ENCODE measurements around the gene SPATA32. TPM values are rescaled to one million over a fixed set of nuclear protein-coding genes. Genes with fewer than 3 reads are reported as not detected.

Gene SPATA32
- total RNA-seq, 1 experiment from 2014 or later = 0.48 TPM

- Histone ChIP-seq H4K20me1 (ENCODE audit: insufficient read depth) (0 out of 2 replicates have a peak, but pooled peaks cover 1% of the 10 kb centered on the region), H3K9me2 (ENCODE audit: insufficient read depth) (no peaks in the 10 kb centered on the region), H3K4me1 (replicated peaks; ENCODE audit: insufficient read depth) (no peaks in the 10 kb centered on the region), H3K9me3 (ENCODE audit: insufficient read depth, low read depth) (no peaks in the 10 kb centered on the region), H3K27me3 (ENCODE audit: insufficient read depth, low read depth) (no peaks in the 10 kb centered on the region), H2AFZ (no peak overlapping the region), H3K36me3 (ENCODE audit: low read depth) (peaks cover 49% of the 10 kb centered on the region), H3K4me2 (no peak overlapping the region), H3K4me3 (no peak overlapping the region), H3K27ac (no peak overlapping the region), H3K79me2 (ENCODE audit: low read depth) (no peaks in the 10 kb centered on the region), H3F3A (ENCODE audit: insufficient read depth, low read depth) (peaks cover 59% of the 10 kb centered on the region)
- no peak for DNase-seq
- ChIA-PET CTCF (interaction anchor here (0.6 kb wide), 1 partner anchor 9 kb away, joined by 3 read pairs; no protein-coding TSS in a partner anchor), POLR2A (ENCODE audit: unreplicated experiment) (no interaction called here)
- TF ChIP-seq EZH2 (IDR thresholded peaks at IDR 0.05; ENCODE audit: low read depth) (no peak), CTCF (conservative IDR thresholded peaks at IDR 0.05) (peak; percentile 56; the same call in 1 of the 2 replicates)
- intact Hi-C loops (cut with micrococcal nuclease; ENCODE audit: unreplicated experiment) = no loop called here
- no TSS peak for BruUV-seq (replicated peaks)
These were observed 22.6 kb upstream of the SPATA32 start for GRCh38 chr17:45284176-45285140.

GRCh38 chr17:45283711-45284110 is 21.8 kb upstream of the SPATA32 start:
- no peaks in the 10 kb centered on the region for H3K79me2 ChIP-seq (ENCODE audit: low read depth)
- peaks cover 42% of the 10 kb centered on the region for H3K36me3 ChIP-seq (ENCODE audit: low read depth)
- H3K9me3 ChIP-seq (ENCODE audit: insufficient read depth, low read depth) = no peaks in the 10 kb centered on the region
- DNase-seq = no peak
- no peaks in the 10 kb centered on the region for H4K20me1 ChIP-seq (ENCODE audit: insufficient read depth)
- H3K27me3 ChIP-seq (ENCODE audit: insufficient read depth, low read depth) = no peaks in the 10 kb centered on the region
- H3K4me3 ChIP-seq = no peak overlapping the region
- H2AFZ ChIP-seq = no peak overlapping the region
- no TSS peak for BruUV-seq (replicated peaks)
- no peak overlapping the region for H3K27ac ChIP-seq
- no peaks in the 10 kb centered on the region for H3K9me2 ChIP-seq (ENCODE audit: insufficient read depth)
- POLR2A ChIA-PET (ENCODE audit: unreplicated experiment) = no interaction called here
- no peak overlapping the region for H3K4me2 ChIP-seq
- CTCF ChIA-PET = interaction anchor here (0.6 kb wide), 1 partner anchor 10 kb away, joined by 3 read pairs; no protein-coding TSS in a partner anchor
- TF ChIP-seq EZH2 (IDR thresholded peaks at IDR 0.05; ENCODE audit: low read depth) = no peak
- TF ChIP-seq CTCF (conservative IDR thresholded peaks at IDR 0.05) = no peak
- peaks cover 3% of the 10 kb centered on the region; the same call in 1 of the 2 replicates for H3K4me1 ChIP-seq (replicated peaks; ENCODE audit: insufficient read depth)
- peaks cover 64% of the 10 kb centered on the region for H3F3A ChIP-seq (ENCODE audit: insufficient read depth, low read depth)
- intact Hi-C loops (cut with micrococcal nuclease; ENCODE audit: unreplicated experiment) = no loop called here

GRCh38 chr17:45282683-45283644 is 21.1 kb upstream of the SPATA32 start:
- Histone ChIP-seq H3F3A (ENCODE audit: insufficient read depth, low read depth) (peaks cover 64% of the 10 kb centered on the region), H3K4me3 (no peak overlapping the region), H3K4me2 (no peak overlapping the region), H4K20me1 (ENCODE audit: insufficient read depth) (no peaks in the 10 kb centered on the region), H3K79me2 (ENCODE audit: low read depth) (no peaks in the 10 kb centered on the region), H3K27me3 (ENCODE audit: insufficient read depth, low read depth) (no peaks in the 10 kb centered on the region), H3K27ac (no peak overlapping the region), H2AFZ (no peak overlapping the region), H3K36me3 (ENCODE audit: low read depth) (peaks cover 38% of the 10 kb centered on the region), H3K9me2 (ENCODE audit: insufficient read depth) (no peaks in the 10 kb centered on the region), H3K4me1 (replicated peaks; ENCODE audit: insufficient read depth) (peaks cover 10% of the 10 kb centered on the region), H3K9me3 (ENCODE audit: insufficient read depth, low read depth) (no peaks in the 10 kb centered on the region)
- intact Hi-C loops (cut with micrococcal nuclease; ENCODE audit: unreplicated experiment) = no loop called here
- no TSS peak for BruUV-seq (replicated peaks)
- CTCF ChIA-PET = no interaction called here
- TF ChIP-seq EZH2 (IDR thresholded peaks at IDR 0.05; ENCODE audit: low read depth) (no peak), CTCF (conservative IDR thresholded peaks at IDR 0.05) (no peak)
- DNase-seq = no peak
- POLR2A ChIA-PET (ENCODE audit: unreplicated experiment) = no interaction called here

Data from PC-9 (cell line).